Measurements from ENCODE around the gene FXYD6.

Gene FXYD6

DNA sequence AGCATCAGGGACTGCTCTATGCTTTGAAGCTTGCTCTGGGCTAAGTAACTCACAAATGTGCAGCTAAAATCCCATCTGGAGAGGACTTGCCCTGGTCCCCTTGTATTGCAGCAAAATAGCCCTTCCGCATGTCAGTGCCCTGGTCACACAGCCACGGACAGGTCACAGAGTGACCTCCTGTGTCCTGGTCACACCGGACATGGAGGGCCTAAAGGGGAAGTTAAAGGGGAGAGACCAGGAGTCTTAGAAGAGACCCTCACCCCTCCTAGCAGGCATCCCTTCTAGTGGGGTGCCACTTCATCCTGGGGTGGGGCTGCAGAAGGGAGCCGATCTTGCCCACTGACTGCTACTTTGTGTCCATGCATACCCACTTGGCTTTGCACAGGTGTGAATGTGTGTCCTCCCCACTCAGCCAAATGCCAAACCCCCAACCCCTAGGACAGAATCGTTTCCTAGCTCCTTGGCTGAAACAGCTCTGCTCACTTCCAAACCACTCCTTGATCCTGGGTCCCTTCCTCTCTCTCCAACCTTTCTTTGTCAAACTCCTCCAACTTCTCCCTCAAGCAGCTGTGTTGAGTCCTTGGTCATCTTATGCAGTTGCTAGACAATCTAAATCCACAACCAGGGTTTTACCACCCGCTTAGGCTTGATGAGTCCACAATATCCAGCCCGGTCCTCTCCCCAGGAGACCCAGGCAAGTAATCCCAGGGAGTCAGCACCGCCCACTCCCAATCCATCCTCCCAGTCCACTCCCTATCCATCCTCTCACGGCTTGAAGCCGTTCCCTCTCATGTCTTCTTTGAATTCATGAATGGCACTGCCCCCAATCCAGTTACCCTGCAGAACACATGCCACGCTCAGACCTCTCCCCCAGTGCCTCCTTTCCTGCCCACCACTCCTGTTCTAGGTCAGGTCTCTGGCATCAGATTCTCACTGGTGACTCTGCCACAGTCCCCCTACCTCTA, 3.3 kb upstream of the FXYD6 start:
- Histone ChIP-seq H3K4me3 (ENCODE audit: low read depth in 1 of 2, low read length in 2 of 2) (no peak overlapping the region), H3K9me3 (ENCODE audit: low read length) (no peaks in the 10 kb centered on the region), H3K27ac (ENCODE audit: low read depth, low read length) (peak overlapping the region; percentile 14), H3K4me1 (ENCODE audit: insufficient read depth, low read length) (peaks cover 70% of the 10 kb centered on the region), H3K27me3 (ENCODE audit: control insufficient read depth in 1 of 2, insufficient read depth in 2 of 2, low read length in 2 of 2) (no peaks in the 10 kb centered on the region), H3K9ac (ENCODE audit: low read length) (no peak overlapping the region), H3K36me3 (ENCODE audit: insufficient read depth, low read length) (no peaks in the 10 kb centered on the region)

DNA sequence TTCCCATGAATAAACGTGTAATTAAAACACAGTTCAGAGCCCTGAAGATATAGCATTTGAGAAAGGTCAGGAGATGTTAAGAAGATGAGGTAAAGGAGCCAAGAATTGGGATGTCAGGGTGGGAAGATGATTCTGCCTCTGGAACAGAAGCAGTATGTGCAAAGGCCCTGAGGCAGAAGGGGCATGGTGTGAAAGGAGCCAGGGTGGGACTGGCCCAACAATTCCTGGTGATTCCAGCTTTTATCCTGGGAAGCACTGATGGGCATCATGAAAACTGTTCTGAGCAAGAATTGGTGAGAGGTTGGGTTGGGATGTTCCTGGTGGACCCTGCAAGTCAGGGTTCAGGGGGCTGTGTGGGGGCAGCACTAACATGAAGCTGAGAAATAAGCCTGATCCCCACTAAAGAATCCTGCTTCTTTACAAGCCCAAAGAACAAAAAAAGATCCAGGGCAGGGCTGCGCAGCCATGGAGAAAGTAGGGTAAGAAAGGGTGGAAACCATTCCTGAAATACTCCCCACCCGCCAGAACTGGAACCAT, 2.5 kb upstream of the FXYD6 start:
- no peak overlapping the region for H3K27ac ChIP-seq (ENCODE audit: low read depth, low read length)
- no peaks in the 10 kb centered on the region for H3K36me3 ChIP-seq (ENCODE audit: insufficient read depth, low read length)
- H3K27me3 ChIP-seq (ENCODE audit: control insufficient read depth in 1 of 2, insufficient read depth in 2 of 2, low read length in 2 of 2), result no peaks in the 10 kb centered on the region
- no peak overlapping the region for H3K4me3 ChIP-seq (ENCODE audit: low read depth in 1 of 2, low read length in 2 of 2)
- H3K9me3 ChIP-seq (ENCODE audit: low read length), result no peaks in the 10 kb centered on the region
- peaks cover 65% of the 10 kb centered on the region for H3K4me1 ChIP-seq (ENCODE audit: insufficient read depth, low read length)
- no peak overlapping the region for H3K9ac ChIP-seq (ENCODE audit: low read length)

DNA sequence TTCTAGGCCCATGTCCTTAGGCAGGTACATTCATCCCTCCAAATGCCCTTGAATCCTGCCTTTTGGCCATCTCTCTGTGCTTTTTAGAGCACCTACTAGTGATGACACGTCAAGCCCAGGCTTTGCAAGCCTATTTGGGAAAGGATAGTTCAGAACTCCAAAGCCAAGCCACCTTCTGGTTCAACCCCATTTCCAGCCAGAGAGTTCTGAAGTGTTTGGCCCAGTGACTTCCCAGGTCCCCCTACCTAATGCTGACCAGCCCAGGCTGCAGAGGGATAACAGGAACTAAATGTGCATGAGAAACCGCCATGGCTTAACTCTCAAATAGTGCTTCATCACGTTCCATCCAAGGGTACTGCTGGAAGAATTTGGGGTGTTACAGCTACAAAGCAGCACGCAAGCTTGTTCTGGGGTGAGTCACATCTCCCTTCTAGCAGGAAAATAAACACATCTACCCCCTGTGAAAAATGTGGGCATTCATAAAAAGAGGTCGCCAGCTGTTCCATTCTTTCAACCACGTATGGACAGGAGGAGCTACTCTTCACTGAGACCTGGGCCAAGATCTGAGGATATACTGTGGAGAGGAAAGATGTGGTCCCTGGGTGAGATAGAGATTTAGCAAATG, 2.0 kb upstream of the FXYD6 start:
- peaks cover 65% of the 10 kb centered on the region for H3K4me1 ChIP-seq (ENCODE audit: insufficient read depth, low read length)
- H3K27ac ChIP-seq (ENCODE audit: low read depth, low read length), result peak overlapping the region; percentile 98
- H3K27me3 ChIP-seq (ENCODE audit: control insufficient read depth in 1 of 2, insufficient read depth in 2 of 2, low read length in 2 of 2), result no peaks in the 10 kb centered on the region
- H3K9ac ChIP-seq (ENCODE audit: low read length), result no peak overlapping the region
- H3K9me3 ChIP-seq (ENCODE audit: low read length), result no peaks in the 10 kb centered on the region
- no peaks in the 10 kb centered on the region for H3K36me3 ChIP-seq (ENCODE audit: insufficient read depth, low read length)
- no peak overlapping the region for H3K4me3 ChIP-seq (ENCODE audit: low read depth in 1 of 2, low read length in 2 of 2)

DNA sequence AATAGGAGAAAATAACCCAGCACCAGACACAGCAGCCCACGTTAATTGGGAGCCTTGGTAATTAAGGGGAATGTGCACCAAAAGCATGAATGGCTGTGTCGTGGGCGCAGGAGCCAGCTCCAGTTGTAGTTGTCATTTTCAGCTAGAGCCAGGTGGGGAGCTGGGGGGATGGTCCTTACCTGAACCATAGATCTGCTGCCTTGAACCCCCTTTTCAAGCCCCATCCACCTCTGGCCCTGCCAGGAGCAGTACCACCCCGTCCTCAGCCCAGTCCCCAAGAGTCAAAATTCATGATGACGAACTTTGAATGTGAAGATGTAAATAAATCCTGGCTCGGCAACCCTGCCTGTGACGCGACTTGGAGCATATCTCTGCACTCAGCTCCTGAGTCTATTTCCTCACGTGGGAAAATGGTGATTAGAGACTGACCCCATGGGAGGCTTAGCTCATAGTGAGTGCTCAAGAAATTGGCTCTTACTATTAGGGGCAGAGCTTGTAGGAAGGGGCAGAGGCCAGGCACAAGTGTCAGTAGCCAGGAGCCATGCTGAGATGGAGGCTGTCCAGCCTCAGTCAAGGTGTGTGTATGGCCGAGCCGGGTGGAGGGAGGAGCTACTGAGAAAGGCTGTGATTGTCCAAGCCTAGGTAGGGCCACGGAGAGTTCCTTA, 794 bp upstream of the FXYD6 start:
- Histone ChIP-seq H3K9me3 (ENCODE audit: low read length) (no peaks in the 10 kb centered on the region), H3K4me3 (ENCODE audit: low read depth in 1 of 2, low read length in 2 of 2) (peak overlapping the region; percentile 78 to 96), H3K36me3 (ENCODE audit: insufficient read depth, low read length) (no peaks in the 10 kb centered on the region), H3K4me1 (ENCODE audit: insufficient read depth, low read length) (peaks cover 65% of the 10 kb centered on the region), H3K9ac (ENCODE audit: low read length) (peak overlapping the region; percentile 72), H3K27ac (ENCODE audit: low read depth, low read length) (peak overlapping the region; percentile 98), H3K27me3 (ENCODE audit: control insufficient read depth in 1 of 2, insufficient read depth in 2 of 2, low read length in 2 of 2) (no peaks in the 10 kb centered on the region)

DNA sequence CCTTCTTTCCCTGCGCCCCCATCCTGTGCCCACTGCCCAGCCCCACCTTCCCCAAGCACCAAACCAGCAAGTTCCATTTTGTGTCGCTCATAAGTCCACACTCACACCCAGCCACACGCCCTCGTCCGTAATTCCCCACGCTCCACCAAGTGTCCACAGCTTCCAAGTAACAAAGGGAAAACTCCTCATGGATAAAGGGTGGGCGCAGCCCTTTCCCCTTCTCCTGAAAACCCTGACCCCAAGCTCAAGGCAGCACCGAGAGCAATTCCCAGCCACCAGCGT, 458 bp downstream of the FXYD6 start:
- Histone ChIP-seq H3K9ac (ENCODE audit: low read length) (peak overlapping the region; percentile 90), H3K4me3 (ENCODE audit: low read depth in 1 of 2, low read length in 2 of 2) (peak overlapping the region; percentile 78 to 96), H3K9me3 (ENCODE audit: low read length) (no peaks in the 10 kb centered on the region), H3K27me3 (ENCODE audit: control insufficient read depth in 1 of 2, insufficient read depth in 2 of 2, low read length in 2 of 2) (no peaks in the 10 kb centered on the region), H3K36me3 (ENCODE audit: insufficient read depth, low read length) (no peaks in the 10 kb centered on the region), H3K27ac (ENCODE audit: low read depth, low read length) (peak overlapping the region; percentile 98), H3K4me1 (ENCODE audit: insufficient read depth, low read length) (peaks cover 65% of the 10 kb centered on the region)

DNA sequence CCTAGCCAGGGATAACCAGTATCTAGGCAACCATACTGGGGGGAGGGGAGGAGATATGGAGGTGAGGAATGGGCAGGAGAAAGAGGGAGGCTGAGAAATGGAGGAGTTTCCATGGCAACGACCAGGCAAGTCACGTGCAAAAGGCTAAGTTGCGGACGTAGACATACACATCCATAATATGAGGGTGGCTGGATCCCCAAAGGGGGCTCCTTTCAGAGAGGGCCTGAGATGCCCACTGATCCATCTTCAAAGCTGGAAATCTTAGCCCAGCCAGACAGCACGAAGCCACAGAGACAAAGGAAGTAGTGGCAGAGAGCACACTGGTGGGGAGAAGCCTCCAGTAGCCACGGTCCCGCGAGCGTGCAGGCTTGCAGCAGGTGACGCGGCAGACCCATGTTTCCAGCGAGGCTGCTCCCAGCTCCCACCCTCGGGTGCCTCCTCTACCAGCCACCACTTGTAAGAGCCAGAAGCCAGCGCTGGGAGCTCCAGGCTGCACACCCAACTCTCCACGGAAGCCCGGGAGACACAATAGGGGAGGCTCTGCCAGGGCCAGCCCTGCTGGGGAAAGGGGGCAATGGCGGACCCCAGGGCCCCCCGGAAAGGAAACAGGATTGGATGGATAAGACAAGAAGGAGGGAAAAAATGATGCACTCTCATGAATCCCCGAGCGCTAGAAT, 938 bp downstream of the FXYD6 start:
- Histone ChIP-seq H3K9me3 (ENCODE audit: low read length) (no peaks in the 10 kb centered on the region), H3K36me3 (ENCODE audit: insufficient read depth, low read length) (no peaks in the 10 kb centered on the region), H3K27me3 (ENCODE audit: control insufficient read depth in 1 of 2, insufficient read depth in 2 of 2, low read length in 2 of 2) (no peaks in the 10 kb centered on the region), H3K27ac (ENCODE audit: low read depth, low read length) (peak overlapping the region; percentile 98), H3K4me3 (ENCODE audit: low read depth in 1 of 2, low read length in 2 of 2) (peak overlapping the region; percentile 78 to 96), H3K9ac (ENCODE audit: low read length) (peak overlapping the region; percentile 90), H3K4me1 (ENCODE audit: insufficient read depth, low read length) (peaks cover 65% of the 10 kb centered on the region)

DNA sequence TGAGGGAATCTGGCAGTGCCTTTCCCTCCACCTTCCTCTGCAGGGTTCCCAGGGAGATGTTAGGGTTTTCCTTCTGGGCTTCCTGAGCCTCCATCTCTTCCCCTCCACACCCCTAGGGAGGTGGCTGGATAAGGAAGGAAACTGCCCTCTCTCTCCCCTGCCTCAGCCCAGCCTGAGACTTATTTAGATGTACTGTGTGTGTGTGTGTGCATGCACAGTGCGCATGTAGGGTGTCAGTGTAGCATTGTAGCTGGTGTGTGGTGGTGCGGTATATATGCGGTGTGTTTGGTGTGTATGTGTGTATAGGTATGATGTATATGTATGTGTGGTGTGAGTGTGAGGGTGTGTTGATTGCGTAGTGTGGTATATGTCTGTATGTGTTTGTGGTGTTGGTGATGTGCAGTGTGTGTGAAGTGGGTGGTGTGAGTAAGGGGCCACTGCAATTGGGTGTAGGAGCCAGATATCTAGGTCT, 1.5 kb downstream of the FXYD6 start:
- no peaks in the 10 kb centered on the region for H3K36me3 ChIP-seq (ENCODE audit: insufficient read depth, low read length)
- H3K27me3 ChIP-seq (ENCODE audit: control insufficient read depth in 1 of 2, insufficient read depth in 2 of 2, low read length in 2 of 2), result no peaks in the 10 kb centered on the region
- H3K4me3 ChIP-seq (ENCODE audit: low read depth in 1 of 2, low read length in 2 of 2), result peak overlapping the region; percentile 78 to 96
- peak overlapping the region; percentile 98 for H3K27ac ChIP-seq (ENCODE audit: low read depth, low read length)
- H3K4me1 ChIP-seq (ENCODE audit: insufficient read depth, low read length), result peaks cover 68% of the 10 kb centered on the region
- no peaks in the 10 kb centered on the region for H3K9me3 ChIP-seq (ENCODE audit: low read length)
- H3K9ac ChIP-seq (ENCODE audit: low read length), result peak overlapping the region; percentile 90

DNA sequence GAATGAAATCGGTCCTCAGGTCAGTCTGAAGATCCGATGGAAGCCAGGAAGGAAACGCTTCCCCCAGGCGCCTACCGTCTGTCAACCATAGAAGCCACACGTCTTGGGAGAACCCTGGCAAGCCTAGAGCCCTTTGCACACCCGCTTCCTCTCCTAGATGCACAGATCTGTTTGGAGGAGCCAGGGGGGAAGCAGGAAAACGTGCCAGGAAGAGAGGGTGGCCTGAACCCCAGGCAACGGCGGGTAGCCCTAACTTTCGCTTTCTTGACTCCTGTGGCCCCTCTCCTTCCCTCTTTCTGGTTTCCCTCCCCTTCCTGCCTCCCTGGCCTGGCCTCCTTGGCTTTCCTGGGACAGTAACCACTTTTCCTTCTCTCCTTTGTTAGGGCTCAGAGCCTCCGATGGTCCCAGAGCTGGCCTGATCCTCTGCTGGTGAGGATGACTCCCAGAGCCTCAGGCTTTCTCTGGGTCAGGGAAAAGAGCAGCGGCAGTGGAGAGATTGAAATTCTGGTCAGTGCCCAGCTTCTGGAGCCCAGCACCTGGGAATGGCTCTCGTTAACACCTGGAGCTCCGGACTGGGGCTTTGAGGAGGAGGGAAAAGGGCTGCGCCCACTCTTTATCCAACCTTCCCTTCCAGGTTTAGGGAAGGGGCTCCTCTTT, 2.1 kb downstream of the FXYD6 start:
- peak overlapping the region; percentile 90 for H3K9ac ChIP-seq (ENCODE audit: low read length)
- H3K4me3 ChIP-seq (ENCODE audit: low read depth in 1 of 2, low read length in 2 of 2), result peak overlapping the region; percentile 45 to 78
- H3K27me3 ChIP-seq (ENCODE audit: control insufficient read depth in 1 of 2, insufficient read depth in 2 of 2, low read length in 2 of 2), result no peaks in the 10 kb centered on the region
- peaks cover 73% of the 10 kb centered on the region for H3K4me1 ChIP-seq (ENCODE audit: insufficient read depth, low read length)
- H3K27ac ChIP-seq (ENCODE audit: low read depth, low read length), result peak overlapping the region; percentile 98
- no peaks in the 10 kb centered on the region for H3K9me3 ChIP-seq (ENCODE audit: low read length)
- no peaks in the 10 kb centered on the region for H3K36me3 ChIP-seq (ENCODE audit: insufficient read depth, low read length)

DNA sequence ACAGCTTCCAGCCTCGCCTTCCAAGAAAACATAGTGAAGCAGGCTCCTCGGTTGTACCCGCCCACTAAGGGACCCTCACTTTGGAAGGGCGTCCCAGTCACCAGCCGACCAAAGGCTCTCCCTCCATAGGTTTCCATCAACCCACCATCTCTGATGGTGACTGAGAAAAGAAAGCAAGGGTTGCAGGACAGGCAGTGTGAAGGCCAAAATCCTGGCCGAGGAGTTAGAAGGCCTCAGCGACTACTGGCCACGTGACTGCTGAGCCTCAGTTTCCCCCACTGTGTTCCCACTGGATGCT, 2.7 kb downstream of the FXYD6 start:
- Histone ChIP-seq H3K36me3 (ENCODE audit: insufficient read depth, low read length) (no peaks in the 10 kb centered on the region), H3K27ac (ENCODE audit: low read depth, low read length) (peak overlapping the region; percentile 98), H3K4me1 (ENCODE audit: insufficient read depth, low read length) (peaks cover 79% of the 10 kb centered on the region), H3K9me3 (ENCODE audit: low read length) (no peaks in the 10 kb centered on the region), H3K9ac (ENCODE audit: low read length) (peak overlapping the region; percentile 3), H3K27me3 (ENCODE audit: control insufficient read depth in 1 of 2, insufficient read depth in 2 of 2, low read length in 2 of 2) (no peaks in the 10 kb centered on the region), H3K4me3 (ENCODE audit: low read depth in 1 of 2, low read length in 2 of 2) (peak overlapping the region; percentile 45 to 78)

DNA sequence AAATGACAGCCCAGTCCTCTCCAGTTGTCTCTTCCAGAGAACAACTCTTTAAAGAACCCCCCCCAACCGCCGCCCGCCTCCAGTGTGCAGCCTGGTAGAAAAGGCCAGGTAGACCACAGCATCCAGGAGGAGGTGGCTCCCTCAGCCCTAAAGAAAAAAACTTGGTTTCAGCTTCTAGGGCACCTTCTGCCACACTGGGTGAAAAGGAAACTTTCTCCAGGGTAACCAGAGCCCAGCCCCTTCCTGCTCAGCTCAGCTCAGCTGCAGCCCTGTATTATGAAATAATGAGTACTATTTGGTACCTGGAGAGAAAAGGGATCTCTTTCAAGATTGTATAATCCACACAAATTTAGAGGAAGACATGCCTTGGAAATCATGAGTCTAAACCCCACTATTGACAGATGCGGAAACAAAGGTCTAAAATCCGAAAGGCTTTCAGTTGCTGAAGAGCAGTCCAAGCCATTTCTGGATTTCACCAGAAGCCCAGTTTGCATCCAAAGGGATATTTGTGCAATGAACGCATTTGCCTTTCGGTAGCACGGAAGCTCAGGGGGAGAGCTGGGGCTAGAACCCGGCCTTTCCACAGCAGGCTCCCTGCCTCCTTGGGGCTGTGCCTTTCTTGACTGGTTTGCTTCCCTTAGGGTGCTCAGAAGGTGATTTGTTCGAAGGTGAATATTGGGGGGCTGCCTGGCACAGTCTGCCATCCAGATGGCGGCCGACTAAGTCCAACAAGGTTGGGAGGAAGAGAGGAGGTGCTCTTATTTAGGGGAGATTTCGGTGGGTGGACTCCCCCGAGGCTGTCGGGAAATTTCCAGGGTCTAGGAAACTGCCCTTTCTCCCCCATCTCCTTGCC, 3.3 kb downstream of the FXYD6 start:
- Histone ChIP-seq H3K27me3 (ENCODE audit: control insufficient read depth in 1 of 2, insufficient read depth in 2 of 2, low read length in 2 of 2) (no peaks in the 10 kb centered on the region), H3K9ac (ENCODE audit: low read length) (no peak overlapping the region), H3K36me3 (ENCODE audit: insufficient read depth, low read length) (no peaks in the 10 kb centered on the region), H3K4me1 (ENCODE audit: insufficient read depth, low read length) (peaks cover 81% of the 10 kb centered on the region), H3K9me3 (ENCODE audit: low read length) (no peaks in the 10 kb centered on the region), H3K4me3 (ENCODE audit: low read depth in 1 of 2, low read length in 2 of 2) (peak overlapping the region in 1 of 2 donors; percentile 78), H3K27ac (ENCODE audit: low read depth, low read length) (peak overlapping the region; percentile 29)

All from muscle layer of colon (tissue), 2 donors.